H1 (cell line): ENCODE data around the gene ADPRHL1. TPM values are rescaled to one million over a fixed set of nuclear protein-coding genes. Genes with fewer than 3 reads are reported as not detected.

ENCODE experiments used
- CREB1 ChIP-seq: IDR thresholded peaks from 2 replicates; pipeline ENCODE4 v1.6.1; 2012; ENCODE audit warnings: inconsistent platforms
- CTBP2 ChIP-seq: IDR thresholded peaks from 2 replicates; pipeline ENCODE4 v1.7.0; 2011; ENCODE audit warnings: borderline replicate concordance, mild to moderate bottlenecking, moderate library complexity, mixed read lengths, low read length; ENCODE audit not compliant: insufficient read depth, insufficient read length
- HDAC2 ChIP-seq, 2 experiments: fragments of 300-600 bp in 1 of 2; sonication (generic) in 1 of 2; IDR thresholded peaks; 2 replicates each; pipeline ENCODE4 v1.6.1; 2011 to 2012; ENCODE audit warnings: low read depth in 2 of 2, low read length in 2 of 2, mild to moderate bottlenecking in 2 of 2, moderate library complexity in 2 of 2, borderline replicate concordance in 1 of 2, inconsistent platforms in 1 of 2
- JUND ChIP-seq: IDR thresholded peaks from 2 replicates; pipeline ENCODE4 v1.6.1; 2011; ENCODE audit warnings: mild to moderate bottlenecking, improper control_type of control experiment, low read length
- SIN3A ChIP-seq, 2 experiments: IDR thresholded peaks in 1 of 2; conservative IDR thresholded peaks in 1 of 2; 2 replicates each; pipeline ENCODE4 v1.6.1; 2011 to 2012; ENCODE audit warnings: low read length in 2 of 2, improper control_type of control experiment in 1 of 2, low read depth in 1 of 2, mild to moderate bottlenecking in 1 of 2
- polyA plus RNA-seq, 7 experiments: library from polyadenylated mRNA; depleted of rRNA in 3 of 7; stranded (reverse) in 5 of 7; unstranded in 2 of 7; fragments of >200 nt in 5 of 7; fragments of 200-250 nt in 2 of 7; gene quantifications; 1 replicate in 5 of 7; 2 replicates in 1 of 7; 4 replicates in 1 of 7; pipeline versions ENCODE4 v1.2.1 to v1.2.3, GENCODE V29; 2011 to 2013; ENCODE audit warnings: missing spikeins in 2 of 7, mixed read lengths in 2 of 7
- total RNA-seq: library from RNA; stranded (reverse); fragmentation: NEBNext Ultra II Directional; extraction: Animal tissue kit (Norgen Biotek cat#: 25700); gene quantifications from 2 replicates; pipeline ENCODE4 v1.2.1, GENCODE V29; 2021

The ADPRHL1 gene
- total and polyA plus RNA-seq, 2 of the 8 experiments (the other 6 are each of a cell fraction or from before 2014, with no cell fraction given) = 0.74 to 1.7 TPM

DNA sequence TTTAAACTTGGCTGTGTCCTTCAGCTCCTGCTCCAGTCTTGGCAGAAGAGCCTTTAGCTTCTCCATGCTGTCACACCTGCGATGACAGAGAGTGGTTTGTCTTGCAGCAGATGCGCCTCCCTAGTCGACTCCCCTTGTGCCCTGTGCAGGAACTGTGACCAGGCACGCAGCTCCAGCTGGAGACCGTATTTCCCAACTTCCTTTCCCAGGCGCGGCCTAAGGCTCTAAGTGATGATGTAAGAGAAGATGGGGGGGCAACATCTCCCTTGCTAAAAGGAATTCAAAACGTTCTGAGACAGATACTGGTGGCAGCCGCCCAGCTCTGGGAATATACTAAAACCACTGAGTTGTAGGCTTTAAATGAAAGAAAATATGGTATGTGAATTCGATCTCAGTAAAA, 20.9 kb upstream of the ADPRHL1 start (continued):
- TF ChIP-seq HDAC2 (IDR thresholded peaks at IDR 0.05; ENCODE audit: borderline replicate concordance in 1 of 2, low read depth in 2 of 2, low read length in 2 of 2) (no peak), CTBP2 (no peak), JUND (no peak), SIN3A (conservative IDR thresholded peaks at IDR 0.05 in 1 of 2, IDR thresholded peaks at IDR 0.05 in 1 of 2; ENCODE audit: low read depth in 1 of 2, low read length in 2 of 2) (no peak), CREB1 (no peak)
